A673 (cell line): ENCODE measurements around the gene OR2L8. TPM values are rescaled to one million over a fixed set of nuclear protein-coding genes. Genes with fewer than 3 reads are reported as not detected.

Source experiments
- Bru-seq: library from RNA; stranded (reverse); fragments of 400-500 nt; gene quantifications from one replicate; lab custom pipeline; 2021; lab: Mats Ljungman, UMichigan
- BruChase-seq, 2 experiments: library from RNA; stranded (reverse); fragments of 400-500 nt; gene quantifications; one replicate each; lab custom pipeline; 2021; lab: Mats Ljungman, UMichigan
- BruUV-seq: library from RNA; stranded (reverse); fragments of 400-500 nt; replicated peaks from 2 replicates; lab custom pipeline; 2021; lab: Mats Ljungman, UMichigan
- CTCF ChIA-PET: fragments of 300-600 bp; sonication (Branson Sonifier 250); formaldehyde crosslinking; loops from one replicate; lab custom pipeline; 2022; ENCODE audit warnings: antibody characterized with exemption; lab: Charles Lee
- POLR2A ChIA-PET: fragments of 300-600 bp; sonication (Branson Sonifier 250); formaldehyde crosslinking; loops from one replicate; lab custom pipeline; 2022; ENCODE audit warnings: antibody characterized with exemption; ENCODE audit not compliant: low non-redundant PET; lab: Charles Lee
- DNase-seq: peaks from one replicate; pipeline ENCODE4 v3.0.0-alpha.2; 2015; ENCODE audit warnings: low spot score
- H3K27ac ChIP-seq: fragments of 200-600 bp; sonication (generic); 2 replicates; pipeline ENCODE4 v1.5.1; 2016; ENCODE audit warnings: mixed run types, low read depth, mild to moderate bottlenecking, mixed read lengths, antibody characterized with exemption, low read length; ENCODE audit not compliant: poor library complexity, severe bottlenecking
- H3K27me3 ChIP-seq: fragments of 200-600 bp; sonication (generic); replicated peaks from 2 replicates; pipeline ENCODE4 v1.6.1; 2017; ENCODE audit warnings: mixed run types, low read depth, mild to moderate bottlenecking, mixed read lengths, antibody characterized with exemption, low read length; ENCODE audit not compliant: insufficient read depth, poor library complexity
- H3K36me3 ChIP-seq: fragments of 200-600 bp; sonication (generic); 2 replicates; pipeline ENCODE4 v1.6.1; 2016; ENCODE audit warnings: mixed run types, mild to moderate bottlenecking, mixed read lengths, antibody characterized with exemption, low read length; ENCODE audit not compliant: insufficient read depth, poor library complexity, severe bottlenecking
- H3K4me1 ChIP-seq: fragments of 200-600 bp; sonication (generic); 2 replicates; pipeline ENCODE4 v1.6.1; 2017; ENCODE audit warnings: mixed run types, mild to moderate bottlenecking, mixed read lengths, antibody characterized with exemption, low read length; ENCODE audit not compliant: insufficient read depth, poor library complexity, severe bottlenecking
- H3K4me3 ChIP-seq: fragments of 200-600 bp; sonication (generic); 2 replicates; pipeline ENCODE4 v1.5.1; 2016; ENCODE audit warnings: low read depth, mixed run types, mild to moderate bottlenecking, mixed read lengths, low read length; ENCODE audit not compliant: poor library complexity, severe bottlenecking
- H3K9me3 ChIP-seq: fragments of 200-600 bp; sonication (generic); 2 replicates; pipeline ENCODE4 v1.6.1; 2016; ENCODE audit warnings: mixed run types, low read depth, mild to moderate bottlenecking, mixed read lengths, antibody characterized with exemption, low read length; ENCODE audit not compliant: poor library complexity, severe bottlenecking
- CTCF ChIP-seq: fragments of 300-800, 200-600 bp; sonication (generic); conservative IDR thresholded peaks from 2 replicates; pipeline ENCODE4 v1.5.1; 2017; ENCODE audit warnings: low read depth, mild to moderate bottlenecking, antibody characterized with exemption, low read length, moderate library complexity, mixed read lengths
- EZH2 ChIP-seq: fragments of 200-600 bp; sonication (generic); IDR thresholded peaks from 2 replicates; pipeline ENCODE4 v1.6.1; 2017; ENCODE audit warnings: borderline replicate concordance, low read depth, mild to moderate bottlenecking, mixed read lengths, antibody characterized with exemption, low read length; ENCODE audit not compliant: poor library complexity, severe bottlenecking
- intact Hi-C: fragments of 100-400 bp; cut with micrococcal nuclease; formaldehyde crosslinking; loops from one replicate; pipeline ENCODE4 v1.10.0; 2022; ENCODE audit not compliant: unreplicated experiment
- long read RNA-seq: library from polyadenylated mRNA; stranded (forward); transcript quantifications from one replicate; pipeline ENCODE4 v2.0.0, GENCODE V29; 2022
- total RNA-seq: library from RNA; stranded (reverse); gene quantifications from 2 replicates; pipeline ENCODE4 v1.2.3, GENCODE V29; 2021

OR2L8 gene
- total RNA-seq, result not detected in 2 replicates
- not detected for Bru-seq, nascent RNA
- not detected for BruChase-seq, experiment 1, labeled RNA remaining after a 2-hour chase
- BruChase-seq, experiment 2, labeled RNA remaining after a 6-hour chase, result not detected
- long read RNA-seq, result 0 reads

- ChIA-PET CTCF (no interaction called here), POLR2A (no interaction called here)
- H3K9me3 ChIP-seq, result peaks cover 3% of the 10 kb centered on the region
- no peaks in the 10 kb centered on the region for H3K4me1 ChIP-seq
- intact Hi-C loops, result no loop called here
- H3K36me3 ChIP-seq, result no peaks in the 10 kb centered on the region
- TF ChIP-seq EZH2 (no peak), CTCF (no peak)
- no peak within 1 kb of the TSS for H3K27ac ChIP-seq
- H3K4me3 ChIP-seq, result no peak within 1 kb of the TSS
- DNase-seq, result no peak
- no peaks in the 10 kb centered on the region for H3K27me3 ChIP-seq
- BruUV-seq, result no TSS peak
These were observed at the start of gene OR2L8 for GRCh38 chr1:247948558-247948957. Gene OR2L8, plus strand, starts transcription at chr1:247948858. Its CDS starts 0 bp downstream, at chr1:247948858.

GRCh38 chr1:247904122-247904521, 44.5 kb upstream of the OR2L8 start:
- POLR2A ChIA-PET, result no interaction called here
- H3K4me3 ChIP-seq, result no peak overlapping the region
- intact Hi-C loops, result no loop called here

GRCh38 chr1:247905181-247905580, 43.5 kb upstream of the OR2L8 start:
- Histone ChIP-seq H3K27me3 (no peaks in the 10 kb centered on the region), H3K4me1 (no peaks in the 10 kb centered on the region), H3K4me3 (no peak overlapping the region), H3K9me3 (peaks cover 5% of the 10 kb centered on the region), H3K27ac (no peak overlapping the region), H3K36me3 (no peaks in the 10 kb centered on the region)
- no peak for DNase-seq
- TF ChIP-seq CTCF (no peak), EZH2 (no peak)
- BruUV-seq, result no TSS peak
- CTCF ChIA-PET, result no interaction called here
- intact Hi-C loops, result no loop called here
- POLR2A ChIA-PET, result no interaction called here

More at GRCh38 chr1:247904122-247904521, 44.5 kb upstream of the OR2L8 start:
- Histone ChIP-seq H3K27ac (no peak overlapping the region), H3K36me3 (no peaks in the 10 kb centered on the region), H3K9me3 (peaks cover 3% of the 10 kb centered on the region), H3K27me3 (no peaks in the 10 kb centered on the region), H3K4me1 (no peaks in the 10 kb centered on the region)
- BruUV-seq, result no TSS peak
- DNase-seq, result no peak
- CTCF ChIA-PET, result no interaction called here
- TF ChIP-seq CTCF, result no peak
- TF ChIP-seq EZH2, result no peak
